ENCODE results near the gene S100A9. TPM values are rescaled to one million over a fixed set of nuclear protein-coding genes. Genes with fewer than 3 reads are reported as not detected.

The S100A9 gene
- total RNA-seq, 1 experiment from 2014 or later: 0.44 TPM

DNA sequence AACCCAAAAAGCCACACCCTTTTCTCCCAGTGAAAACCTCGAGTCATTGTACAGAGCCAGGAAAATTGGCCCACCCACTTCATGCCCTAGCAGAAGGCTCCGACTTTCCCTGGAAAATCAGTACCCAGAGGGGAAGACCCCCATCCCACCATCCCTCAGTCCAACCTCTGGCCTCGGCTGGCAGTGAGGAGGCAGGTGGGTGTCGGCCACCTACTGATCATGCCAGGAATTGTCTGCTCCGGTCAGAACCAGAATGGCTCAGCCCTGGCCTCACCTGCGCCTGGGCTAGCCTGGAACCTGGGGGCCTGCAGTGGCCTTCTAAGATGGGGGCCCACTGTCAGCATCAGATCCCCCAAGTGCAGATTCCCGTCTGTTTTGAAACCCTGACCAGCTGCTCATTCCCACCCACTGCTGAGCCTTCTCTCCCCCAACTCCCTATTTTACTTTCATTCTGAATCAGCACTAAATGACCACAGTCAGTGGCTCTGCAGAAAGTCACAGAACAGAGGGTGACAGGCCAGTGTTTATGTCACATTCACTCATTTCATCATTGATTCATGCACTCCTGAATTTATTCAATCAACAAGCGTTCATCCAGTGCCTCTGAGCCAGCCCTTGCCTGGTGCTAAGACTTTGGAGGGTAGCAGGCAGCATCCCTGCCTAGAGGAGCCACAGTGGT, 3.0 kb upstream of the S100A9 start:
- TF ChIP-seq, protein P1, sequence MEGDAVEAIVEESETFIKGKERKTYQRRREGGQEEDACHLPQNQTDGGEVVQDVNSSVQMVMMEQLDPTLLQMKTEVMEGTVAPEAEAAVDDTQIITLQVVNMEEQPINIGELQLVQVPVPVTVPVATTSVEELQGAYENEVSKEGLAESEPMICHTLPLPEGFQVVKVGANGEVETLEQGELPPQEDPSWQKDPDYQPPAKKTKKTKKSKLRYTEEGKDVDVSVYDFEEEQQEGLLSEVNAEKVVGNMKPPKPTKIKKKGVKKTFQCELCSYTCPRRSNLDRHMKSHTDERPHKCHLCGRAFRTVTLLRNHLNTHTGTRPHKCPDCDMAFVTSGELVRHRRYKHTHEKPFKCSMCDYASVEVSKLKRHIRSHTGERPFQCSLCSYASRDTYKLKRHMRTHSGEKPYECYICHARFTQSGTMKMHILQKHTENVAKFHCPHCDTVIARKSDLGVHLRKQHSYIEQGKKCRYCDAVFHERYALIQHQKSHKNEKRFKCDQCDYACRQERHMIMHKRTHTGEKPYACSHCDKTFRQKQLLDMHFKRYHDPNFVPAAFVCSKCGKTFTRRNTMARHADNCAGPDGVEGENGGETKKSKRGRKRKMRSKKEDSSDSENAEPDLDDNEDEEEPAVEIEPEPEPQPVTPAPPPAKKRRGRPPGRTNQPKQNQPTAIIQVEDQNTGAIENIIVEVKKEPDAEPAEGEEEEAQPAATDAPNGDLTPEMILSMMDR (IDR thresholded peaks at IDR 0.05): no peak
- TF ChIP-seq POLR2AphosphoS5 (IDR thresholded peaks at IDR 0.05; ENCODE audit: low read depth, low read length) (no peak), SIN3A (IDR thresholded peaks at IDR 0.05; ENCODE audit: borderline replicate concordance, insufficient read depth, low read depth, low read length) (no peak), TCF7L2 (IDR thresholded peaks at IDR 0.05; ENCODE audit: low read depth, low read length) (no peak)
- TF ChIP-seq, protein P2, sequence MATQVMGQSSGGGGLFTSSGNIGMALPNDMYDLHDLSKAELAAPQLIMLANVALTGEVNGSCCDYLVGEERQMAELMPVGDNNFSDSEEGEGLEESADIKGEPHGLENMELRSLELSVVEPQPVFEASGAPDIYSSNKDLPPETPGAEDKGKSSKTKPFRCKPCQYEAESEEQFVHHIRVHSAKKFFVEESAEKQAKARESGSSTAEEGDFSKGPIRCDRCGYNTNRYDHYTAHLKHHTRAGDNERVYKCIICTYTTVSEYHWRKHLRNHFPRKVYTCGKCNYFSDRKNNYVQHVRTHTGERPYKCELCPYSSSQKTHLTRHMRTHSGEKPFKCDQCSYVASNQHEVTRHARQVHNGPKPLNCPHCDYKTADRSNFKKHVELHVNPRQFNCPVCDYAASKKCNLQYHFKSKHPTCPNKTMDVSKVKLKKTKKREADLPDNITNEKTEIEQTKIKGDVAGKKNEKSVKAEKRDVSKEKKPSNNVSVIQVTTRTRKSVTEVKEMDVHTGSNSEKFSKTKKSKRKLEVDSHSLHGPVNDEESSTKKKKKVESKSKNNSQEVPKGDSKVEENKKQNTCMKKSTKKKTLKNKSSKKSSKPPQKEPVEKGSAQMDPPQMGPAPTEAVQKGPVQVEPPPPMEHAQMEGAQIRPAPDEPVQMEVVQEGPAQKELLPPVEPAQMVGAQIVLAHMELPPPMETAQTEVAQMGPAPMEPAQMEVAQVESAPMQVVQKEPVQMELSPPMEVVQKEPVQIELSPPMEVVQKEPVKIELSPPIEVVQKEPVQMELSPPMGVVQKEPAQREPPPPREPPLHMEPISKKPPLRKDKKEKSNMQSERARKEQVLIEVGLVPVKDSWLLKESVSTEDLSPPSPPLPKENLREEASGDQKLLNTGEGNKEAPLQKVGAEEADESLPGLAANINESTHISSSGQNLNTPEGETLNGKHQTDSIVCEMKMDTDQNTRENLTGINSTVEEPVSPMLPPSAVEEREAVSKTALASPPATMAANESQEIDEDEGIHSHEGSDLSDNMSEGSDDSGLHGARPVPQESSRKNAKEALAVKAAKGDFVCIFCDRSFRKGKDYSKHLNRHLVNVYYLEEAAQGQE (IDR thresholded peaks at IDR 0.05; ENCODE audit: insufficient read depth in 1 of 2, low read depth in 2 of 2, low read length in 1 of 2): no peak
- intact Hi-C loops (cut with micrococcal nuclease; ENCODE audit: unreplicated experiment): no loop called here
- no peaks in the 10 kb centered on the region for H3K36me3 ChIP-seq (ENCODE audit: control insufficient read depth, insufficient read depth, low read length)
- no TSS peak for BruUV-seq (replicated peaks)
- no peaks in the 10 kb centered on the region for H3K9me3 ChIP-seq (ENCODE audit: control insufficient read depth, insufficient read depth, low read depth, low read length)
- ChIA-PET CTCF (interaction anchor here (0.6 to 2.4 kb wide), 8 partner anchors 136 to 214 kb away, joined by 3 to 26 read pairs (median 6); no protein-coding TSS in a partner anchor), POLR2A (no interaction called here)
- no peak overlapping the region for H3K27ac ChIP-seq (ENCODE audit: low read length)
- H3K4me3 ChIP-seq (ENCODE audit: low read depth in 2 of 2, low read length in 2 of 2): no peak overlapping the region
- ATAC-seq (no peak), DNase-seq (ENCODE audit: low read depth, low spot score) (no peak)
- H3K4me1 ChIP-seq (ENCODE audit: control insufficient read depth, insufficient read depth, low read length): 0 out of 2 replicates have a peak, but pooled peaks cover 3% of the 10 kb centered on the region
- in situ Hi-C loops (cut with HindIII; ENCODE audit: low pct_unique_long_range_greater_than_20kb, low sequenced_read_pairs): loop anchor here (10.0 to 25.0 kb wide), 2 partner anchors 140 to 258 kb away; partner anchors contain the start of genes S100A14 and S100A16
- H3K27me3 ChIP-seq (ENCODE audit: control insufficient read depth, insufficient read depth, low read length): peaks cover 10% of the 10 kb centered on the region

DNA sequence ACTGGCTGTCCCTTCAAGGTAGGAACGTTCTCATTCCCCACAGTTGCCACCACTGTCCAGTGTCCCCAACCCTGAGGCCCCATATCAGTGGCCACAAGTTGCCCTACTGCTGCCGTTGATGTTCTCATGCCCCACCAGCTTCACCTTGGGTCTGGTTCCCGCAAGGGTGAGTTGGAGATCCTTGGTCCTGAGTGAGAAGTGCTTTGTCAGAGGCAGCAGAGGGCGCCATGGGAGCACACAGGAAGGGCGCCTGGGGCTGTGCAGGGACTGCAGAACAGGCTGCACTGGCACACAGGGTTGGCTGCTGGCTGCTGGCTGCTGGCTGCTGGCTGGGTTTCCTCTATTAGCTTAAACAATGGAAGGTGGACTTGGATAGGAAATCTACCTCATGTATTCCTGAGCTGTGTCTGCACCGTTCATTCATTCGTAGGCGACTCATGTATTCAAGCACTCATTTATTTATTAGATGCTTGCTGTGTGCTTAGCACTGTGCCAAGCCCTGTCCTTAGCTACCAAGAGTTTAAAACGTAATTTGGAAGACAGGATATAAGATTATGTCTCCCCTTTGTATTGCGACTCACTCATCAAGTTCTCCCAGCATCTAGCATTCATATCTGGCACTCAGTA, 2.1 kb upstream of the S100A9 start:
- POLR2A ChIA-PET: no interaction called here

More for the DNA sequence above, 2.1 kb upstream of the S100A9 start:
- no peak for TF ChIP-seq TCF7L2 (IDR thresholded peaks at IDR 0.05; ENCODE audit: low read depth, low read length)
- TF ChIP-seq, protein P2 (IDR thresholded peaks at IDR 0.05; ENCODE audit: insufficient read depth in 1 of 2, low read depth in 2 of 2, low read length in 1 of 2): no peak
- TF ChIP-seq, protein P1 (IDR thresholded peaks at IDR 0.05): peak; percentile 88
- intact Hi-C loops (cut with micrococcal nuclease; ENCODE audit: unreplicated experiment) (no loop called here), in situ Hi-C loops (cut with HindIII; ENCODE audit: low pct_unique_long_range_greater_than_20kb, low sequenced_read_pairs) (loop anchor here (10.0 to 25.0 kb wide), 2 partner anchors 139 to 257 kb away; partner anchors contain the start of genes S100A14 and S100A16)
- DNase-seq (ENCODE audit: low read depth, low spot score): no peak
- H3K36me3 ChIP-seq (ENCODE audit: control insufficient read depth, insufficient read depth, low read length): no peaks in the 10 kb centered on the region
- ATAC-seq: peak; percentile 95
- BruUV-seq (replicated peaks): no TSS peak
- no peak overlapping the region for H3K27ac ChIP-seq (ENCODE audit: low read length)
- H3K4me1 ChIP-seq (ENCODE audit: control insufficient read depth, insufficient read depth, low read length): 0 out of 2 replicates have a peak, but pooled peaks cover 3% of the 10 kb centered on the region
- H3K9me3 ChIP-seq (ENCODE audit: control insufficient read depth, insufficient read depth, low read depth, low read length): no peaks in the 10 kb centered on the region
- H3K4me3 ChIP-seq (ENCODE audit: low read depth in 2 of 2, low read length in 2 of 2): no peak overlapping the region
- CTCF ChIA-PET: interaction anchor here (0.6 to 1.8 kb wide), 6 partner anchors 135 to 155 kb away, joined by 3 to 24 read pairs (median 5); no protein-coding TSS in a partner anchor
- H3K27me3 ChIP-seq (ENCODE audit: control insufficient read depth, insufficient read depth, low read length): peaks cover 10% of the 10 kb centered on the region

Data from Panc1 (cell line).